Mesenchymal stem cell (in vitro differentiated cells and primary cell): ENCODE measurements around the gene NFKBIL1. TPM values are rescaled to one million over a fixed set of nuclear protein-coding genes. Genes with fewer than 3 reads are reported as not detected.

Source experiments
- DNase-seq: peaks from one replicate; pipeline ENCODE4 v3.0.0-alpha.2; 2013
- H2AFZ ChIP-seq: one replicate; pipeline ENCODE4 v1.6.1; 2013; ENCODE audit warnings: low read depth, mild to moderate bottlenecking, control low read depth, inconsistent platforms, low read length, moderate library complexity
- H2AK5ac ChIP-seq: 2 replicates; pipeline ENCODE4 v1.6.1; 2013; ENCODE audit warnings: low read length, moderate library complexity, mild to moderate bottlenecking, inconsistent platforms; ENCODE audit not compliant: severe bottlenecking
- H2BK120ac ChIP-seq: one replicate; pipeline ENCODE4 v1.6.1; 2013; ENCODE audit warnings: low read depth, mild to moderate bottlenecking, inconsistent platforms, low read length, moderate library complexity
- H2BK12ac ChIP-seq, 2 experiments: one replicate each; pipeline ENCODE4 v1.6.1; 2013; ENCODE audit warnings: inconsistent platforms in 2 of 2, low read length in 2 of 2, mild to moderate bottlenecking in 2 of 2, moderate library complexity in 2 of 2, control low read depth in 1 of 2
- H2BK15ac ChIP-seq: one replicate; pipeline ENCODE4 v1.6.1; 2013; ENCODE audit warnings: mild to moderate bottlenecking, low read depth, inconsistent platforms; ENCODE audit not compliant: poor library complexity, severe bottlenecking
- H2BK5ac ChIP-seq: 2 replicates; pipeline ENCODE4 v1.6.1; 2013; ENCODE audit warnings: low read depth, mild to moderate bottlenecking, low read length, control low read depth, inconsistent platforms; ENCODE audit not compliant: poor library complexity, severe bottlenecking
- H3K14ac ChIP-seq, 2 experiments: one replicate each; pipeline ENCODE4 v1.6.1; 2013; ENCODE audit warnings: inconsistent platforms in 2 of 2, low read length in 2 of 2, control low read depth in 1 of 2, mild to moderate bottlenecking in 1 of 2, moderate library complexity in 1 of 2
- H3K18ac ChIP-seq, 2 experiments: one replicate each; pipeline ENCODE4 v1.6.1; 2013; ENCODE audit warnings: inconsistent platforms in 2 of 2, low read length in 2 of 2, control low read depth in 1 of 2, low read depth in 1 of 2, mild to moderate bottlenecking in 1 of 2
- H3K23ac ChIP-seq, 2 experiments: one replicate each; pipeline ENCODE4 v1.6.1; 2013; ENCODE audit warnings: inconsistent platforms in 2 of 2, low read length in 2 of 2, mild to moderate bottlenecking in 2 of 2, moderate library complexity in 2 of 2, control low read depth in 1 of 2
- H3K27ac ChIP-seq: 2 replicates; pipeline ENCODE4 v1.5.1; 2013; ENCODE audit warnings: mild to moderate bottlenecking, moderate library complexity, low read length, control low read depth, inconsistent platforms; ENCODE audit not compliant: poor library complexity, severe bottlenecking
- H3K27me3 ChIP-seq, 2 experiments: 2 replicates each; pipeline versions ENCODE4 v1.6.1 to v1.7.0; 2013; ENCODE audit warnings: low read length in 2 of 2, mild to moderate bottlenecking in 2 of 2, moderate library complexity in 2 of 2, control low read depth in 1 of 2, inconsistent platforms in 1 of 2; ENCODE audit not compliant: control insufficient read depth in 1 of 2, insufficient read depth in 1 of 2
- H3K36me3 ChIP-seq, 2 experiments: 2 replicates each; pipeline versions ENCODE4 v1.6.1 to v1.7.0; 2013; ENCODE audit warnings: low read length in 2 of 2, control low read depth in 1 of 2, inconsistent platforms in 1 of 2, low read depth in 1 of 2, mild to moderate bottlenecking in 1 of 2; ENCODE audit not compliant: insufficient read depth in 2 of 2, control insufficient read depth in 1 of 2
- H3K4ac ChIP-seq, 2 experiments: one replicate each; pipeline ENCODE4 v1.6.1; 2013; ENCODE audit warnings: inconsistent platforms in 2 of 2, low read length in 2 of 2, mild to moderate bottlenecking in 2 of 2, moderate library complexity in 2 of 2, control low read depth in 1 of 2, low read depth in 1 of 2
- H3K4me1 ChIP-seq: 2 replicates; pipeline ENCODE4 v1.6.1; 2013; ENCODE audit warnings: low read depth, low read length, control low read depth; ENCODE audit not compliant: control insufficient read depth, insufficient read depth
- H3K4me2 ChIP-seq: 2 replicates; pipeline ENCODE4 v1.6.1; 2013; ENCODE audit warnings: low read length, mild to moderate bottlenecking, inconsistent platforms; ENCODE audit not compliant: poor library complexity, severe bottlenecking
- H3K4me3 ChIP-seq, 2 experiments: 2 replicates each; pipeline versions ENCODE4 v1.5.1 to v1.7.0; 2013; ENCODE audit warnings: low read length in 2 of 2, mild to moderate bottlenecking in 2 of 2, control low read depth in 1 of 2, low read depth in 1 of 2; ENCODE audit not compliant: insufficient read depth in 1 of 2
- H3K79me1 ChIP-seq: replicated peaks from 2 replicates; pipeline ENCODE4 v1.6.1; 2013; ENCODE audit warnings: mild to moderate bottlenecking, control low read depth, low read length, inconsistent platforms; ENCODE audit not compliant: poor library complexity, severe bottlenecking
- H3K9ac ChIP-seq: 2 replicates; pipeline ENCODE4 v1.7.0; 2013; ENCODE audit warnings: mild to moderate bottlenecking, low read length, moderate library complexity
- H3K9me3 ChIP-seq: 2 replicates; pipeline ENCODE4 v1.7.0; 2013; ENCODE audit warnings: mild to moderate bottlenecking, low read length; ENCODE audit not compliant: control insufficient read depth
- H4K8ac ChIP-seq: one replicate; pipeline ENCODE4 v1.6.1; 2013; ENCODE audit warnings: inconsistent platforms, mild to moderate bottlenecking, low read length, moderate library complexity
- H4K91ac ChIP-seq: one replicate; pipeline ENCODE4 v1.6.1; 2013; ENCODE audit warnings: mild to moderate bottlenecking, low read length, inconsistent platforms
- WGBS: methylation state at CpG from one replicate; pipeline ENCODE4 v1.1.7; 2013; ENCODE audit warnings: mixed read lengths; 5-methylcytosine and 5-hydroxymethylcytosine counted together
- small RNA-seq: library from polyadenylated mRNA; stranded (forward); fragments of <200 nt; extraction: miRNeasy Mini kit (QIAGEN cat#:217004); gene quantifications from one replicate; pipeline ENCODE3, GENCODE V24; 2013; ENCODE audit warnings: low read depth

NFKBIL1 gene

DNA sequence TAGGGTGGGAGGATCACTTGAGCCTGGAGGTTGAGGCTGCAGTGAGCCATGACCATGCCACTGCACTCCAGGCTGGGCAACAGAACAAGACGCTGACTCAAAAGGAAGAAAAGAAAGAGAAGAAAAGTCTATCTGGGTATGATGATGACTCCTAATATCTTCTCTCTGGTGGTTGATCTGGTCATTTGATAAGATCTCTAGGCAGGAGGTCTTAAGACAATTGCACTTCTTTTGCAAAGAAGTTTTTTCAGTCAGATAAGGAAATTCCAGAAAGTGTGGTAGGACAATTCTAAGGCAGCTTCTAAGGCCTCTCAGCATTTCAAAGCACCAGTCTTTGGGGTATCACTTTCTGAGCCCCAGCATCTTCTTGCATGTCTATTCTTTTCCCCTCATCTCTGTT, 59.9 kb downstream of the NFKBIL1 start:
- Histone ChIP-seq H2AFZ (no peak overlapping the region), H3K4me1 (no peaks in the 10 kb centered on the region), H3K27ac (no peak overlapping the region), H2BK5ac (no peak overlapping the region), H3K9me3 (no peaks in the 10 kb centered on the region), H2BK120ac (no peak overlapping the region), H3K9ac (no peak overlapping the region), H4K91ac (no peak overlapping the region), H3K4ac (no peak overlapping the region), H2BK15ac (no peak overlapping the region), H3K4me3 (no peak overlapping the region), H3K4me2 (no peak overlapping the region), H4K8ac (no peak overlapping the region), H2AK5ac (no peak overlapping the region), H2BK12ac (no peak overlapping the region), H3K23ac (no peak overlapping the region), H3K79me1 (no peaks in the 10 kb centered on the region), H3K36me3 (no peaks in the 10 kb centered on the region), H3K18ac (no peak overlapping the region), H3K14ac (no peak overlapping the region), H3K27me3 (no peaks in the 10 kb centered on the region)
- WGBS, result 92% methylated on average over 1 of the region's 1 CpG
- DNase-seq, result no peak

Small RNA genes lying within 50 kb of the gene (small RNA-seq; reads per million reads assigned to genes)
- gene AL663061.1 (not detected), gene SNORD117 (154 reads per million, percentile 93 among the genes with 10 or more reads in this experiment), gene SNORD84 (not detected)
